A549 (cell line): Measurements from ENCODE around the gene PXDN.

ENCODE experiments used
- CEBPB ChIP-seq, 2 experiments: fragments of >200 bp in 1 of 2; sonication (Bioruptor Twin) in 1 of 2; formaldehyde crosslinking in 1 of 2; IDR thresholded peaks; 2 replicates each; pipeline ENCODE4 v1.6.1; 2012 to 2016
- CHD2 ChIP-seq: fragments of 150-350 bp; IDR thresholded peaks from 2 replicates; pipeline ENCODE4 v1.6.1; 2014; ENCODE audit warnings: low read length; ENCODE audit not compliant: partially characterized antibody
- CTCF ChIP-seq: fragments of >200 bp; sonication (Bioruptor Twin); formaldehyde crosslinking; IDR thresholded peaks from 3 replicates; pipeline ENCODE4 v1.5.1; 2016
- EP300 ChIP-seq, 2 experiments: fragments of >200 bp; sonication (Bioruptor Twin); formaldehyde crosslinking; IDR thresholded peaks; 2 replicates in 1 of 2; 3 replicates in 1 of 2; pipeline ENCODE4 v1.6.1; 2016 to 2017
- FOSB ChIP-seq: fragments of 250-450 bp; sonication (Bioruptor Pico); IDR thresholded peaks from 2 replicates; pipeline ENCODE4 v1.5.0; 2020; ENCODE audit warnings: mild to moderate bottlenecking, moderate library complexity
- HOXB5 ChIP-seq: fragments of 250-450 bp; sonication (Bioruptor Pico); IDR thresholded peaks from 2 replicates; pipeline ENCODE4 v1.5.0; 2020; ENCODE audit warnings: mild to moderate bottlenecking, moderate library complexity
- MYC ChIP-seq: IDR thresholded peaks from 2 replicates; pipeline ENCODE4 v1.6.1; 2012; ENCODE audit warnings: mild to moderate bottlenecking, inconsistent platforms, low read length, improper control_type of control experiment, borderline replicate concordance
- POLR2A ChIP-seq: IDR thresholded peaks from 2 replicates; pipeline ENCODE4 v1.6.1; 2012; ENCODE audit warnings: mild to moderate bottlenecking, low read length
- RAD21 ChIP-seq, 2 experiments: fragments of >200 bp in 1 of 2; sonication (Bioruptor Twin) in 1 of 2; formaldehyde crosslinking in 1 of 2; IDR thresholded peaks in 1 of 2; conservative IDR thresholded peaks in 1 of 2; 2 replicates in 1 of 2; 3 replicates in 1 of 2; pipeline ENCODE4 v1.6.1; 2012 to 2018; ENCODE audit warnings: inconsistent platforms in 1 of 2
- SREBF2 ChIP-seq: fragments of 450-650 bp; IDR thresholded peaks from 2 replicates; pipeline ENCODE4 v1.6.1; 2014; ENCODE audit warnings: mild to moderate bottlenecking, moderate library complexity
- TP53 ChIP-seq: fragments of 250-450 bp; sonication (Bioruptor Pico); IDR thresholded peaks from 2 replicates; pipeline ENCODE4 v1.5.0; 2021; ENCODE audit warnings: mild to moderate bottlenecking, moderate library complexity
- USF2 ChIP-seq: fragments of 450-650 bp; IDR thresholded peaks from 2 replicates; pipeline ENCODE4 v1.6.1; 2014; ENCODE audit warnings: antibody characterized with exemption
- ZNF302 ChIP-seq: fragments of 250-450 bp; sonication (Bioruptor Pico); IDR thresholded peaks from 2 replicates; pipeline ENCODE4 v1.9.0; 2021; ENCODE audit warnings: inconsistent platforms, mild to moderate bottlenecking, moderate library complexity

GRCh38 chr2:1626271-1626681 is 118.0 kb downstream of the PXDN start:
- no peak for TF ChIP-seq CTCF
- TF ChIP-seq RAD21 (conservative IDR thresholded peaks at IDR 0.05 in 1 of 2, IDR thresholded peaks at IDR 0.05 in 1 of 2), result no peak
- no peak for TF ChIP-seq HOXB5 (CRISPR knock-in tag)
- TF ChIP-seq MYC, result no peak
- TF ChIP-seq CHD2, result no peak
- TF ChIP-seq FOSB (CRISPR knock-in tag), result no peak
- no peak for TF ChIP-seq TP53 (CRISPR knock-in tag)
- no peak for TF ChIP-seq SREBF2
- TF ChIP-seq EP300 (IDR thresholded peaks at IDR 0.05), result no peak
- TF ChIP-seq ZNF302 (CRISPR knock-in tag), result no peak
- TF ChIP-seq POLR2A, result no peak
- TF ChIP-seq USF2, result no peak
- TF ChIP-seq CEBPB (IDR thresholded peaks at IDR 0.05), result no peak
